Keratinocyte (primary cell): ENCODE results near the gene LGALS7B.
"Not testable (repeated sequence)": the region's sequence is repeated elsewhere in the genome, so short reads cannot be mapped to it uniquely, and the experiment has no call there.

Experiments
- EZH2 ChIP-seq: IDR thresholded peaks from one replicate; pipeline ENCODE4 v1.6.1; 2012; ENCODE audit warnings: inconsistent platforms, mild to moderate bottlenecking, low read length, moderate library complexity
- TF ChIP-seq, protein P1 (sequence below), 3 experiments: IDR thresholded peaks in 1 of 3; conservative IDR thresholded peaks in 1 of 3; optimal IDR thresholded peaks in 1 of 3; 2 replicates in 2 of 3; 3 replicates in 1 of 3; pipeline versions ENCODE3 to v1.5.1; 2011; ENCODE audit warnings: low read length in 3 of 3, mild to moderate bottlenecking in 3 of 3, moderate library complexity in 2 of 3, control low read depth in 1 of 3, inconsistent platforms in 1 of 3; ENCODE audit not compliant: insufficient read depth in 2 of 3; ENCODE audit errors: extremely low read depth in 1 of 3

DNA sequence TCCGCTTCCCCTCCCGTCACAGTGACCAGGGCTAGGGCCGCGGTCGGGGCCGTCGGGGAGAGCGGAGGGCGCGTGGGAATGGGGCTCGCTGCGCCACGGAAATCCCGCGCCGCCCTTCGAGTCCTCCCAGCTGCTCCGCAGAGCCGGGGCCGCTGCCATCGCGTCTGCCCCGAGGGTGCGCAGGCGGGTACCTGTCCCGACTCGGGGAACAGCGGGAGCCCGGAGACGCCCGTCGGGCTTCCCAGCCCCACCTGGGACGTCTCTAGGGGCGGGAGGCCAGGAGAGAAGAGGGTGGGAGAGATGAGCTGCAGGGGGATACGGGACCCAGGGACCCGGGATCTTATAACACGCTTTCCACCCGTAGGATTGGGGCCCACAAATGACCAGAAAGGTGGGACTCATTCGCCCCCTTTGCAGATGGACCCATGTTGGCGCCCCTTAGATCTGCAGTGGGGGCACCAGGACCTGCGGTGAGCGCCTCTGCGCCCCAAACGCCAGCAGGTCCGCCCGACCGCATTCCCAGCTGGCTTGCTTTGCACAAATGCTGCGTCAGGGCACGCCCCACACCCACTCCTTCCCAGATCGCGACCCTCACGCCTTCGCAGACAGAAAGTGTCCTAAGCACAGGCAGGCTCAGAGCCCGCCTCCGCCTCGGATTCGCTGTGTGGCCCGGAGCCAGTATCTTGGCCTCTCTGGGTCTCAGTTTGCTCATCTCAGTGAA is 18.6 kb upstream of the LGALS7B start:
- TF ChIP-seq EZH2, result not testable (repeated sequence)
- TF ChIP-seq, protein P1, sequence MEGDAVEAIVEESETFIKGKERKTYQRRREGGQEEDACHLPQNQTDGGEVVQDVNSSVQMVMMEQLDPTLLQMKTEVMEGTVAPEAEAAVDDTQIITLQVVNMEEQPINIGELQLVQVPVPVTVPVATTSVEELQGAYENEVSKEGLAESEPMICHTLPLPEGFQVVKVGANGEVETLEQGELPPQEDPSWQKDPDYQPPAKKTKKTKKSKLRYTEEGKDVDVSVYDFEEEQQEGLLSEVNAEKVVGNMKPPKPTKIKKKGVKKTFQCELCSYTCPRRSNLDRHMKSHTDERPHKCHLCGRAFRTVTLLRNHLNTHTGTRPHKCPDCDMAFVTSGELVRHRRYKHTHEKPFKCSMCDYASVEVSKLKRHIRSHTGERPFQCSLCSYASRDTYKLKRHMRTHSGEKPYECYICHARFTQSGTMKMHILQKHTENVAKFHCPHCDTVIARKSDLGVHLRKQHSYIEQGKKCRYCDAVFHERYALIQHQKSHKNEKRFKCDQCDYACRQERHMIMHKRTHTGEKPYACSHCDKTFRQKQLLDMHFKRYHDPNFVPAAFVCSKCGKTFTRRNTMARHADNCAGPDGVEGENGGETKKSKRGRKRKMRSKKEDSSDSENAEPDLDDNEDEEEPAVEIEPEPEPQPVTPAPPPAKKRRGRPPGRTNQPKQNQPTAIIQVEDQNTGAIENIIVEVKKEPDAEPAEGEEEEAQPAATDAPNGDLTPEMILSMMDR (optimal IDR thresholded peaks at IDR 0.05 in 1 of 3, IDR thresholded peaks at IDR 0.05 in 1 of 3, conservative IDR thresholded peaks at IDR 0.05 in 1 of 3; ENCODE audit: extremely low read depth in 1 of 3, insufficient read depth in 2 of 3, low read length in 3 of 3), result not testable (repeated sequence)
